Ureter (tissue), 1 donor: ENCODE data around the gene LAMP1. TPM values are rescaled to one million over a fixed set of nuclear protein-coding genes. Genes with fewer than 3 reads are reported as not detected.
"Not testable (repeated sequence)": the region's sequence is repeated elsewhere in the genome, so short reads cannot be mapped to it uniquely, and the experiment has no call there.

Experiments used
- DNase-seq: peaks from one replicate; pipeline ENCODE4 v3.0.0-alpha.2; 2020; ENCODE audit warnings: low spot score
- total RNA-seq: library from RNA; stranded (reverse); gene quantifications from one replicate; pipeline ENCODE4 v1.2.4, GENCODE V29; 2023
- donor health status: DM: yes; HTN: yes; CAD: no.

Gene LAMP1
- total RNA-seq, 1 donor from 2014 or later = 223 TPM

- DNase-seq = no peak
These were observed 59.6 kb downstream of the LAMP1 start for GRCh38 chr13:113356596-113356995.

- no peak for DNase-seq
These were observed 60.5 kb downstream of the LAMP1 start for GRCh38 chr13:113357529-113357928.

DNA sequence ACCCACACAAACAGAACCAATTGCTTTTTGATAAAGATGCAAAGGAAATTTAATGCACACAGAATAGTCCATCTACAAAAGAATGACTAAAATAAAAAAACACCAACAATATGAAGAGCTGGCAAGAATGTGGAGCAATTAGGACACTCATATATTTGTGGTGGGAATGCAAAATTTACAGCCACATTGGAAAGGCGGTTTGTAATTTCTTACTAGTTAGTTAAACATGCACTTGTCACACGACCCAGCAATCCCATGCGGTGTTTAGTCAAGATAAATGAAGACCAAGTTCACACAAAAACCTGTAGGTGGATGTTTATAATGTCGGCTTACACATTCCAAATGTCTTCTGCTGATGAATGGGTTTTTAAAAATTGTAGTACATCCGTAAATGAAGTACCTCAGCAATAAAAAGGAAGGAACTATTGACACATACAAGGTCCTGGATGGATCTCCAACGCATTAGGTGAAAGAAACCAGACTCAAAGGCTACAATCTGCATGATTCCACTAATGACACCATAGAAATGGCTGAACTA lies 61.7 kb downstream of the LAMP1 start:
- no peak for DNase-seq

DNA sequence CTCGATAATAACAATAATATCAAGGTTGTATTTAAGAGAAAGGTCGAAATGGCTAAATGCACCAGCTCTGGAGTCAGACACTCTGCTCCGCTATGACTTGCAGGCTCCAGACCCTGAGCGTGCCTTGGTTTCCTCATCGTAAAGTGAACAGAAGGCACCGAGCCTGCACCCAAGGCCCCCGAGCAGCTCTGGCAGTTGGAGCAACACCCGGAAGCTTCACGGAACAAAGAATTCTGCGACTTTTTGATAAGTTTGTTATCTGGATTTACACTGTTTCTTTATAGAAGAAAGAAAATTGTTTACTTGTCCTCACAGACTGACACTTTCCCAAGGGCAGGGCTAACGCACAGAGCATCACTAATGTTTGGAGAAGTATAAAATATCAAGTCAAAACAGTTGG lies 62.5 kb downstream of the LAMP1 start:
- no peak for DNase-seq

DNA sequence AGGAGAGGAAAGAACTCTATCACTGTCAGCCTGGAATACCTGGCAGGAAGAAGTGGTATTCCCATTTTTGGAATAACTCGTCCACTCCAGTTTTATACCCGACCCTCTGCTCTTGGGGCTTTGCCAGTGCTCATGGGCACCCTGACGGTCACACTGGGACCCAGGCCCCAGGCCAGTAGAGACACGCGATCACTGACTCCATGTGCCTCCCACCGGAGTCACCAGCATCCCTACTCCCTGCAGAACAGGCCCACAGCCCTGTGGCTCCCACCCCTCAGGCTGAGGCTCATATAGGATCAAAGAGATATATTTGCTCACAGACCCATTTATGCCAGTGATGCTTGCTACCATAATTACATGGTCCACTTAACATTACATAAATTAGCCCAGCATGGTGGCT lies 63.4 kb downstream of the LAMP1 start:
- DNase-seq = no peak

GRCh38 chr13:113361406-113361805 lies 64.4 kb downstream of the LAMP1 start:
- DNase-seq = no peak

DNA sequence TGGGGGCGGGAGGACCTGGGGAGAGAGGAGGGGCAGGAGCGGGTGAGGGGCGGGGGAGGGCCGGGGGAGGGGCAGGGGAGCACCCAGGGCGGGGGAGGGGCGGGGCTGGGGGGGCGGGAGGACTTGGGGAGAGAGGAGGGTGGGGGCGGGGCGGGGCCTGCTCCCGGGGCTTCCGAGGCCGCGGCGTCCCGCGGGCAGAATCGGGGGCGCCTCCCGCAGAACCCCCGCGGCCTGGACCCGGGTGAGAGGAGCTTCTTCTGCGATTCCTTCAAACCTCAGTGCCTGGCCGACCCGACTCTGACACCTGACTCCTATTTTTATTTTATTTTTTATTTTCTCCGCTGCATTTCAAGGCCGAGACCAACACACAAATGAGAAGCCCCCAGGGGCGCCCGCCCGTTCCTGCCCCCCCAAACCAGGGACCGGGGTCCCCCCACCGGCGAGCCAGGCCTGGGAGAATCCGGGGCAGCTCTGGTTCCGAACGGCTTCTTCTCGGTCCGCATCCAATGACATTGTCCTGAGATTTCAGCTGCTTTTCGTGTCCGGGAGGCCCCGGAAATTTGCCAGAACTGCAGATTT lies 67.4 kb downstream of the LAMP1 start:
- DNase-seq = no peak

- no peak for DNase-seq
These were observed 68.0 kb downstream of the LAMP1 start for GRCh38 chr13:113364901-113365582.

- DNase-seq = no peak
These were observed 68.5 kb downstream of the LAMP1 start for GRCh38 chr13:113365583-113365970.

DNA sequence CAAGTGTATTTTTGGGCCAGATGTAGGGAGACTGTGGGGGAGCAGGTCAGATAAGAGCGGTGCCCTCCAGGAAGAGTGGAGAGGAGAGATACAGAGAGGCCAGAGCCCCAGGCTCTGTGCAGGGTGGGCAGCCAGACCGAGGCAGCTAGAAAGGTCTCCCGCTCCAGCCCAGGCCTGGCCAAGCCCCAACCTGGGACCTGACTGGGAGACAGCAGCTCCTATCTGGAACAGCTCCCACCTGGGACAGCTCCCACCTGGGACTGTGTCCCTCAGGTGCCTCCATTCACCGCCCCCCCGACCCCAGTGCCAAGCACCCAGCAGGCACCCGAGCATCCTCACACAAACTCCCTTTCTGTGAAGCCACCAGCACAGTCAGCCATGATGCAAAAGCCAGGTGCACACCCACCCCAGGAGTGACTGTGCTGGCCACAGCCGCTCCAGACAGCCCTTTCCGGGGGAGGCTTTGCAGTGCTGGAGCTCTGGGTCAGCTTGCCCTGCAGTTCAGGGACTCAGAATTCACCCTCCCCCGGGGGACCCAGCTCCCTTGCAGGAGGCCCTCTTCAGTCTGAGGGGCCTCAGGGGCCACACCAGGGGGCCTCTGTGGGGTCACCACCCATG lies 69.0 kb downstream of the LAMP1 start:
- no peak for DNase-seq

GRCh38 chr13:113367020-113367560 lies 70.1 kb downstream of the LAMP1 start:
- no peak for DNase-seq

GRCh38 chr13:113367771-113368170 lies 70.7 kb downstream of the LAMP1 start:
- DNase-seq = no peak

- DNase-seq = not testable (repeated sequence)
These were observed 71.3 kb downstream of the LAMP1 start for GRCh38 chr13:113368353-113368752.

- DNase-seq = no peak
These were observed 72.2 kb downstream of the LAMP1 start for GRCh38 chr13:113369189-113369588.

DNA sequence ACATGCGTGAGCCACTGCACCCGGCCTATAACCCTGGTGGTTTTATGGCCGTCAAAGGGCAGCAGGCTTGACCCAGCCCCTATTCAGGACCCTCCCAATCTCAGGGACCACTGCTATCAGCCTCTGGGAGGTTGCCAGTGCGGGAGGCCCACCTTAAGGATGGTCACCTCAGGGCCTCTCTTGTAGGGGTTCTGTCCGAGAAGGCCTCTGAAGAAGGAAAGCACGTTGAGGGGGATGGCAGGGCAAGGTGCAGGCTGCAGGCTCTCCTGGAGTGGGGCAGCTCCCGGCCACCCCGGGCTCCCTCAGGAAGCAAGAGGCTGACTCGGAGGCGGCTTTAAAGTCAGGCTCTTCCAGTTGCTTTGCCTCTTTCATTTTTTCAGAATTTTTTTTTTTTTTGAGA lies 72.8 kb downstream of the LAMP1 start:
- DNase-seq = no peak

DNA sequence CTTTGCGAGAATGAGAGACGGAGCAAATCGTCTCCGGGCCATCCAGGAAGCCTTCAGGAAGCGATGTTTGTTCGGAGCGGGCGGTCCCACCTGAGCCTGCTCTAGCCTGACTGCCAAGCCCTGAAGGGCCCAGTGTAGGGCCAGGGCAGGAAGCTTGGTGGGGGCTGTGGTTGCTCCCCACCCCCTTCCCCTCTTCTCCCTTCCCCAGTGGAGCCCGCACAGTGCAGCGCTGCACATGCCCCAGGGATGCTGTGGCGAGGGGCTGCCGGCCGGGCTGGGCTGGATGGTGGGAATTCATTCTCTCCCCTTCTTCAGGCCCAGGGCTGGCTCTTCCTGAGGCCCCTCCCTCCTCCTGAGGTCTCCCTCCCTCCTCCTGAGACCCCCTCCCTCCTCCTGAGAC lies 74.0 kb downstream of the LAMP1 start:
- no peak for DNase-seq

DNA sequence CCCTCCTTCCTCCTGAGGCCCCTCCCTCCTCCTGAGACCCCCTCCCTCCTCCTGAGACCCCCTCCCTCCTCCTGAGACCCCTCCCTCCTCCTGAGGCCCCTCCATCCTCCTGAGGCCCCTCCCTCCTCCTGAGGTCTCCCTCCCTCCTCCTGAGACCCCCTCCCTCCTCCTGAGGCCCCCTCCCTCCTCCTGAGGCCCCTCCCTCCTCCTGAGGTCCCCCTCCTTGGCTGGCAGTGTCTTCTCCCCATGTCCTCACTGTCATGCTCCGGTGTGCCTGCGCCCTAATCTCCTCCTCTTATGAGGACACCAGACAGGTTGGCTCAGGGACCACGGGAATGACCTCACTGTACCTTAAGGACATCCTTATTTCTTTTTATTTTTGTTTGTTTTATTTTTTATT lies 74.7 kb downstream of the LAMP1 start:
- DNase-seq = not testable (repeated sequence)

Other genes with a start within 250 kb of the LAMP1 start
- not detected for gene F7, start 191.4 kb upstream of the LAMP1 start, total RNA-seq
- 9.4 TPM for gene F10, start 174.4 kb upstream of the LAMP1 start, total RNA-seq
- gene PROZ, start 138.6 kb upstream of the LAMP1 start, total RNA-seq = not detected
- 48.7 TPM for gene PCID2, start 88.6 kb upstream of the LAMP1 start, total RNA-seq
- gene CUL4A, start 87.6 kb upstream of the LAMP1 start, total RNA-seq = 86.8 TPM
- 25.2 TPM for gene GRTP1, start 66.9 kb downstream of the LAMP1 start, total RNA-seq
- gene ADPRHL1, start 156.2 kb downstream of the LAMP1 start, total RNA-seq = 4.2 TPM
- gene DCUN1D2, start 193.5 kb downstream of the LAMP1 start, total RNA-seq = 20.6 TPM